Gastroesophageal sphincter (tissue), 4 donors: Measurements from ENCODE around the gene RRAS. TPM values are rescaled to one million over a fixed set of nuclear protein-coding genes. Genes with fewer than 3 reads are reported as not detected.

Experiments used
- ATAC-seq: fragments of 150-250 bp; one replicate; pipeline ENCODE4 v1.9.1; 2016; ENCODE audit warnings: mild to moderate bottlenecking, moderate library complexity
- H3K27ac ChIP-seq, 4 donors: fragments of 200-600 bp; sonication (generic) in 3 of 4; 1 replicate in 3 of 4; 2 replicates in 1 of 4; pipeline ENCODE4 v1.5.1; 2016 to 2019
- H3K27me3 ChIP-seq: fragments of 200-600 bp; sonication (generic); one replicate; pipeline ENCODE4 v1.5.1; 2019
- H3K36me3 ChIP-seq, 2 donors: fragments of 200-600 bp; sonication (generic); one replicate each; pipeline ENCODE4 v1.5.1; 2019; ENCODE audit warnings: control low read depth in 1 of 2
- H3K4me1 ChIP-seq, 3 donors: fragments of 200-600 bp; sonication (generic); 1 replicate in 2 of 3; 2 replicates in 1 of 3; pipeline ENCODE4 v1.5.1; 2016 to 2019; ENCODE audit warnings: control low read depth in 2 of 3
- H3K4me3 ChIP-seq, 2 donors: fragments of 200-600 bp; sonication (generic); one replicate each; pipeline ENCODE4 v1.5.1; 2019; ENCODE audit warnings: mild to moderate bottlenecking in 1 of 2, moderate library complexity in 1 of 2
- H3K9me3 ChIP-seq, 3 donors: fragments of 200-600 bp; sonication (generic); one replicate each; pipeline ENCODE4 v1.5.1; 2017 to 2019; ENCODE audit warnings: control low read depth in 2 of 3
- EP300 ChIP-seq: sonication (generic); formaldehyde crosslinking; IDR thresholded peaks from one replicate; pipeline ENCODE4 v1.6.1; 2017; ENCODE audit warnings: antibody characterized with exemption, mild to moderate bottlenecking
- POLR2A ChIP-seq, 2 donors: fragments of 450-650 bp; IDR thresholded peaks; one replicate each; pipeline ENCODE4 v1.6.1; 2017; ENCODE audit warnings: antibody characterized with exemption in 2 of 2, mild to moderate bottlenecking in 2 of 2, moderate library complexity in 1 of 2
- POLR2AphosphoS5 ChIP-seq: sonication (generic); formaldehyde crosslinking; IDR thresholded peaks from one replicate; pipeline ENCODE4 v1.6.1; 2017; ENCODE audit warnings: antibody characterized with exemption
- WGBS, 2 donors: methylation state at CpG; one replicate each; pipeline ENCODE4 v1.1.5; 2018; ENCODE audit warnings: low coverage in 1 of 2; 5-methylcytosine and 5-hydroxymethylcytosine counted together
- total RNA-seq, 4 donors: library from RNA; depleted of rRNA; stranded (reverse); fragments of >200 nt; gene quantifications; one replicate each; pipeline ENCODE4 v1.1.0, GENCODE V29; 2016
- TF ChIP-seq, protein P1 (sequence below), 4 experiments: fragments of 200-600 bp in 2 of 4; fragments of 450-650 bp in 2 of 4; sonication (generic) in 1 of 4; IDR thresholded peaks; one replicate each; pipeline ENCODE4 v1.5.1; 2017 to 2019; ENCODE audit warnings: antibody characterized with exemption in 4 of 4, mild to moderate bottlenecking in 2 of 4, moderate library complexity in 2 of 4

The RRAS gene
- total RNA-seq, 4 donors from 2014 or later: 100 to 162 (median 136) TPM

DNA sequence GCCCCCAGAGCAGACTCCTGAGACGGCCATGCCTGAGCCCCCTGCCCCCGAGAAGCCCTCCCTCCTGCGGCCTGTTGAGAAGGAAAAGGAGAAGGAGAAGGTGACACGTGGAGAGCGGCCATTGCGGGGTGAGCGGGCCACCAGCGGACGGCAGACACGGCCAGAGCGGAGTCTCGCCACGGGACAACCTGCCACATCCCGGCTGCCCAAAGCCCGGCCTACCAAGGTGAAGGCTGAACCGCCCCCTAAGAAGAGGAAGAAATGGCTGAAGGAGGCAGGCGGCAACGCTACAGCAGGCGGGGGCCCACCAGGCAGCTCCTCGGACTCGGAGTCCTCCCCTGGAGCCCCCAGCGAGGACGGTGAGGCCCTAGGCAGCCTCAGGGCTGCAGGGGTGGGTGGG lies 24.1 kb downstream of the RRAS start:
- no peaks in the 10 kb centered on the region for H3K27me3 ChIP-seq
- no peaks in the 10 kb centered on the region for H3K9me3 ChIP-seq
- peaks cover 0 to 25% (median 8%) of the 10 kb centered on the region in 3 donors for H3K4me1 ChIP-seq
- no peak for ATAC-seq
- H3K4me3 ChIP-seq: no peak overlapping the region
- H3K36me3 ChIP-seq: peaks cover 0 to 88% of the 10 kb centered on the region in 2 donors
- no peak overlapping the region for H3K27ac ChIP-seq
- TF ChIP-seq POLR2AphosphoS5 (no peak), POLR2A (IDR thresholded peaks at IDR 0.05) (no peak), EP300 (no peak)
- TF ChIP-seq, protein P1, sequence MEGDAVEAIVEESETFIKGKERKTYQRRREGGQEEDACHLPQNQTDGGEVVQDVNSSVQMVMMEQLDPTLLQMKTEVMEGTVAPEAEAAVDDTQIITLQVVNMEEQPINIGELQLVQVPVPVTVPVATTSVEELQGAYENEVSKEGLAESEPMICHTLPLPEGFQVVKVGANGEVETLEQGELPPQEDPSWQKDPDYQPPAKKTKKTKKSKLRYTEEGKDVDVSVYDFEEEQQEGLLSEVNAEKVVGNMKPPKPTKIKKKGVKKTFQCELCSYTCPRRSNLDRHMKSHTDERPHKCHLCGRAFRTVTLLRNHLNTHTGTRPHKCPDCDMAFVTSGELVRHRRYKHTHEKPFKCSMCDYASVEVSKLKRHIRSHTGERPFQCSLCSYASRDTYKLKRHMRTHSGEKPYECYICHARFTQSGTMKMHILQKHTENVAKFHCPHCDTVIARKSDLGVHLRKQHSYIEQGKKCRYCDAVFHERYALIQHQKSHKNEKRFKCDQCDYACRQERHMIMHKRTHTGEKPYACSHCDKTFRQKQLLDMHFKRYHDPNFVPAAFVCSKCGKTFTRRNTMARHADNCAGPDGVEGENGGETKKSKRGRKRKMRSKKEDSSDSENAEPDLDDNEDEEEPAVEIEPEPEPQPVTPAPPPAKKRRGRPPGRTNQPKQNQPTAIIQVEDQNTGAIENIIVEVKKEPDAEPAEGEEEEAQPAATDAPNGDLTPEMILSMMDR (IDR thresholded peaks at IDR 0.05): no peak
- 97% methylated on average over 13 of the region's 23 CpGs; no CpG with 5 or more reads in 1 of the 2 donors for WGBS, 2 donors

GRCh38 chr19:49614096-49614833 lies 25.7 kb downstream of the RRAS start:
- 76 to 83% methylated on average over 2 to 4 of the region's 19 CpGs for WGBS, 2 donors
- H3K36me3 ChIP-seq: peaks cover 0 to 88% of the 10 kb centered on the region in 2 donors
- peak; percentile 42 for ATAC-seq
- no peaks in the 10 kb centered on the region for H3K27me3 ChIP-seq
- no peak overlapping the region for H3K4me3 ChIP-seq
- peaks cover 0 to 25% (median 8%) of the 10 kb centered on the region in 3 donors for H3K4me1 ChIP-seq
- no peak for TF ChIP-seq EP300
- TF ChIP-seq, protein P1 (IDR thresholded peaks at IDR 0.05): no peak
- no peak for TF ChIP-seq POLR2AphosphoS5
- no peak for TF ChIP-seq POLR2A (IDR thresholded peaks at IDR 0.05)
- H3K9me3 ChIP-seq: no peaks in the 10 kb centered on the region
- H3K27ac ChIP-seq: no peak overlapping the region

- TF ChIP-seq POLR2AphosphoS5: no peak
- no peak for TF ChIP-seq EP300
- TF ChIP-seq, protein P1 (IDR thresholded peaks at IDR 0.05): no peak
- no peak for TF ChIP-seq POLR2A (IDR thresholded peaks at IDR 0.05)
- H3K9me3 ChIP-seq: no peaks in the 10 kb centered on the region
- WGBS, 2 donors: 72 to 74% methylated on average over 4 of the region's 4 CpGs
- peaks cover 0 to 88% of the 10 kb centered on the region in 2 donors for H3K36me3 ChIP-seq
- no peak for ATAC-seq
- H3K27ac ChIP-seq: no peak overlapping the region
- H3K4me1 ChIP-seq: peaks cover 0 to 25% (median 8%) of the 10 kb centered on the region in 3 donors
- no peak overlapping the region for H3K4me3 ChIP-seq
- no peaks in the 10 kb centered on the region for H3K27me3 ChIP-seq
These were observed 26.6 kb downstream of the RRAS start for GRCh38 chr19:49613374-49613773.

- Histone ChIP-seq H3K9me3 (no peaks in the 10 kb centered on the region), H3K4me3 (no peak overlapping the region), H3K27ac (no peak overlapping the region), H3K4me1 (peaks cover 0 to 34% (median 8%) of the 10 kb centered on the region in 3 donors), H3K27me3 (no peaks in the 10 kb centered on the region), H3K36me3 (peaks cover 0 to 88% of the 10 kb centered on the region in 2 donors)
- ATAC-seq: no peak
- WGBS, 2 donors: 90 to 92% methylated on average over 4 to 8 of the region's 12 CpGs
- TF ChIP-seq POLR2AphosphoS5 (no peak), POLR2A (IDR thresholded peaks at IDR 0.05) (no peak), EP300 (no peak)
- TF ChIP-seq, protein P1 (IDR thresholded peaks at IDR 0.05): no peak
These were observed 30.3 kb downstream of the RRAS start for GRCh38 chr19:49609499-49610092.
